ENCODE measurements around the gene STIMATE.

Gene STIMATE

GRCh38 chr3:52789746-52790040 is 107.7 kb downstream of the STIMATE start:
- TF ChIP-seq CTCF (conservative IDR thresholded peaks at IDR 0.05; ENCODE audit: low read depth), result no peak
- DNase-seq (ENCODE audit: low spot score), result no peak
- CTCF ChIA-PET, result no interaction called here
- no peak overlapping the region for H3K27ac ChIP-seq
- POLR2A ChIA-PET (ENCODE audit: low non-redundant PET), result no interaction called here

GRCh38 chr3:52788890-52789745 is 108.2 kb downstream of the STIMATE start:
- no peak for DNase-seq (ENCODE audit: low spot score)
- H3K27ac ChIP-seq, result no peak overlapping the region
- TF ChIP-seq CTCF (conservative IDR thresholded peaks at IDR 0.05; ENCODE audit: low read depth), result no peak
- POLR2A ChIA-PET (ENCODE audit: low non-redundant PET), result no interaction called here
- CTCF ChIA-PET, result no interaction called here

- ChIA-PET POLR2A (ENCODE audit: low non-redundant PET) (no interaction called here), CTCF (no interaction called here)
- DNase-seq (ENCODE audit: low spot score), result no peak
- H3K27ac ChIP-seq, result no peak overlapping the region
- TF ChIP-seq CTCF (conservative IDR thresholded peaks at IDR 0.05; ENCODE audit: low read depth), result no peak
These were observed 109.4 kb downstream of the STIMATE start for GRCh38 chr3:52787672-52788625.

GRCh38 chr3:52787246-52787645 is 110.1 kb downstream of the STIMATE start:
- DNase-seq (ENCODE audit: low spot score), result no peak
- POLR2A ChIA-PET (ENCODE audit: low non-redundant PET), result no interaction called here

More at GRCh38 chr3:52787246-52787645, 110.1 kb downstream of the STIMATE start:
- TF ChIP-seq CTCF (conservative IDR thresholded peaks at IDR 0.05; ENCODE audit: low read depth), result no peak
- CTCF ChIA-PET, result no interaction called here
- H3K27ac ChIP-seq, result no peak overlapping the region

All from RWPE1 (cell line).